Measurements from ENCODE around the gene MYH7.
"Not testable (repeated sequence)": the region's sequence is repeated elsewhere in the genome, so short reads cannot be mapped to it uniquely, and the experiment has no call there.

MYH7 gene

GRCh38 chr14:23435543-23436326 lies at the start of gene MYH7:
Gene MYH7, minus strand, starts transcription at chr14:23435660. Its CDS starts 1,928 bp downstream, at chr14:23433732.
- DNase-seq (ENCODE audit: low read depth in 2 of 2): no peak

- no peak for DNase-seq (ENCODE audit: low read depth in 2 of 2)
Measured at GRCh38 chr14:23483236-23483854, 47.9 kb upstream of the MYH7 start.

DNA sequence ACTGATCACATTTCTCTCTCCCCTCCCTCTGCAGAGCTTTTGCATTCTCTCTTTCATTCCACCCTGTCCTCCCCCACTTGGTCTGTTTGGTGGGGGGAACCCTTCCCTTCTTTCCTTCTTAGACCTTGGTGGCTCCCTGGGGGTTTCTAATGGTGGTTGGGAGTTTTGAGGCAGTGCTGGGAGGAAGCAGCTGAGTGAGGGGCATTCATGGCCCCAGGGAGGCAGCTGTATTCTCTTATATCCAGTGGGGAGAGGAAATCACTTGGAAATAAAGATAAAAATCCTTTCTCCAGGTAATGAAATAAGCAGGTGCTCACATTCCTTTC lies 47.3 kb upstream of the MYH7 start:
- no peak for DNase-seq (ENCODE audit: low read depth in 2 of 2)

DNA sequence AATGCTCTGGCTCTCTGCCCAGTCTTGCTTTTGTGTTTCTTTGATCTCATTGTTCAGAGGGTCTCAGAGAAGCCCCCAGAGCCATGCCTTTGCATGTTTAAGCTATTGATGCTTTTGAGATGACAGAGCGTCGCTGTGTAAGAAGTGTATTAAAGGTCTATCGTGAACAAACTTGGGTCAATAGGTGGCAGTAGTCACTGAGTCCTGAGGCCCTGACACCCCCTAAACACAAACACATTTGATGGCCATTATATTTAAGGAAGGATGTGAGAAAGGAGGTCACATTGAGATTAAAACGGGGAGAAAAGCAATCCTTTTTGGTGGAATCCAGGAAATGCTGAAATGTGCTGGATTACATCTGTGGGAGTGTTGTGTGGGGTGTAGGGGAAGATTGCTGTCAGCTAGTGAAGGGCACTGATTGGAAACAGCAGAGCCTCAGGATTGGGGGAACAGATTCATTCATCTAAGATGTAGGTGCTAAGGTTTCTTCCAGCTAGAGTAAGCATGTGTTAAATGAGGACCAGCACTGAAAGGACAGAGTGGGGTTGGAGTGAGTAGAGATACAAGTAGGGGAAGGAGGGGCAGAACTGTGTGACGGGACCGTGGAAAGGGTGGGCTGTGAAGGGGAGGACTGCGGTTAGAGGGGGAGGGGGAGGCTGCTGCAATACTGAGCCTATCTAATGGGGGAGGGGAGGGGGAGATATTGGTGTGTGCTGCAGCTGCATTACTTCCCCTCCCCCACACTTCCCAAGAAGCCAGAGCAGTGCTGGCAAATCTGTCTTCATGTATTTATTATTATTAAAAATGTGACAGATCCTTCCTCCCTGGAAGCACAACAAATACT lies 46.7 kb upstream of the MYH7 start:
- no peak for DNase-seq (ENCODE audit: low read depth in 2 of 2)

- no peak for DNase-seq (ENCODE audit: low read depth in 2 of 2)
Measured at GRCh38 chr14:23481362-23481970, 46.0 kb upstream of the MYH7 start.

- peak; percentile 25 to 37 for DNase-seq (ENCODE audit: low read depth in 2 of 2)
Measured at GRCh38 chr14:23478109-23478759, 42.8 kb upstream of the MYH7 start.

DNA sequence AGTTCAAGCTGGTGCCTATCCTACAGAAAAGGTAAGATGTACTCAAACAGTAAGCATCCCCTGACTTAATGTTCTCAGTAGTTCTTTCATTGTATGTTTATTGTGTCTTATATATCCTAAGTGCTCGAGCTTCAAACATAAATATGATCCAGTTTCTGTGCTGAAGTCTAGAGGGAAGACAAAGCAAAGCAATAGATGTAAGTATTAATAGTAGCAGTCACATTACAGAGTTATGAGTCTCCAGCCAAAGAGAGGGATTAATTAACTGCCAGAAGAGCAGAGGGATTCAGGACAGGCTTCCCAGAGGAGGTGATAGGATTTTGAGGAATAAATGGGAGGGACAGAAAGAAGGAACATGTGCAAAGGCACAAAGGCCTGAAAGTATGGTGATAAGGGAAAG lies 35.5 kb upstream of the MYH7 start:
- no peak for DNase-seq (ENCODE audit: low read depth in 2 of 2)

GRCh38 chr14:23469906-23470403 lies 34.5 kb upstream of the MYH7 start:
- no peak for DNase-seq (ENCODE audit: low read depth in 2 of 2)

DNA sequence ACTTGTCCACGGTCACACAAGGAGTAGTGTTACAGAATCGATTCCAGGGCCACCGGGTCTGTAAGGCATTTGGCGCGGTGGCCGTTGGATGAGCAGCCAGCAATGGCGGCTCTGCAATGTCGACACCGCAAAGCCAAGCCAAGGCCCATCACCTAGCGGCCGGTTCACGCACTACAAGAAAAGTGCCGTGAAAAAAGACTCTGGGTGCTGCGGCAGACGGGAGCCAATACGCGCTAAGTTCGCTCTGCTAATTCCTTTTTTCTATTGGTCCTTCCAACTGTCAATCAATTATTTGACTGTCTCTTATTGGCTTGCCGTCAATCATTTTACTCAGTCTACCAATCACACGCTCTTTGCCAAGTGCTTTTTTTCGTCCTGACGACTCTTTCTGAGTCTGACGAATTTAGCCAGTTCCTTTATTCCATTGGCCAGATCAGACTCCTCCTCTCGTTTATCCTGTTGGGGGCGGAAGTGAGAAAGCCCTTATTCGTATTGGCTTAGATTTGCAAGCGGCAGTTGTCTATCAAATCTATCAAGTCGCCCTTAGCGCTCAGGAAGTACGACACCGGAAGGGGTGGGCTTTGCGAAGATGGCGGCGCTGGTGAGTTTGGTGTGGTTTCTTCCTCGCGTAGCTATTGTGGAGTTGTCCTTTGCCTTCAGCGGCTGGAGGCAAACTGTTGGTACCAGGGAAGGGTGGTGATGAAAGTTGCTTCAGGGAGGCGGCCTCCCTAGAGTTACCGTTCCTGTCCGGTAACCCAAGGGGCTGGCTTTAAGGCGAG lies 33.9 kb upstream of the MYH7 start, which contains the start of gene NGDN:
Gene NGDN, plus strand, starts transcription at position 577 of the 779 bp plus-strand sequence. Its CDS starts 13 bp downstream, at position 590.
- DNase-seq (ENCODE audit: low read depth in 2 of 2): peak; percentile 100

DNA sequence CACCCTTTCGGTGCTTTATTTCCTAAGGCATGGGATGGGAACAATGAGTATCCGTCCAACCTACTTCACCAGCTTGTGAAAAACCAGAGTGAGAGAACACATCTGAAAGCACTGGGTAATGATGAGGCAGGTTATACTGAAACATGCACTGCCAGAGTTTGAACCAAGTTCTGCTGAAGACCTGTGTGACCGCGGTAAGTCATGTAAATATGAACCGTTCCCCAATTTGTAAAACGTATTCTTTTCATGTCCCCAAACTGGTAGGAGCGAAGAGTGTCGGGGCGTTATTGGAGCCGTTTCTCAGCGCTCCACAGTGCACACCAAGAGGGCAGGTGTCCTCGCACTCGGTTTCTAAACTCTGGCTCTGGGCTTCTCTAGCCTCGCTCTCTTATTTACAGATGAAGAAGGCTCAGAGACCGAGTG lies 33.3 kb upstream of the MYH7 start:
- DNase-seq (ENCODE audit: low read depth in 2 of 2): no peak

GRCh38 chr14:23465261-23465660 lies 29.8 kb upstream of the MYH7 start:
- no peak for DNase-seq (ENCODE audit: low read depth in 2 of 2)

DNA sequence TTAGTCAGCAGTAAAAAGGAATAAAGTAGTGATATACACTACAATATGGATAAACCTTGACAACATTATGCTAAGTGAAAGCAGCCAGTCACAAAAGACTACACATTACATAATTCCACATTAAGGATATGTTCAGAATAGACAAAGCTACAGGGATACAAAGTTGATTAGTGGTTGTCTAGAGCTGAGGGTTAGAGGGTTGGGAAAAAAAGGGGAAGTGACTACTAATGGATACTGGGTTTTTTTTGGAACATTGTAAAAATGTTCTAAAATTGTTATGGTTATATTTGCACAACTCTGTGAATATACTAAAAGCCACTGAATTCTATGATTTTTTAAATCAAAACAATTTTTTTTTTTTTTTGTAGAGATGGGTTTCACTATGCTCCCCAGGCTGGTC lies 29.2 kb upstream of the MYH7 start:
- DNase-seq (ENCODE audit: low read depth in 2 of 2): no peak

DNA sequence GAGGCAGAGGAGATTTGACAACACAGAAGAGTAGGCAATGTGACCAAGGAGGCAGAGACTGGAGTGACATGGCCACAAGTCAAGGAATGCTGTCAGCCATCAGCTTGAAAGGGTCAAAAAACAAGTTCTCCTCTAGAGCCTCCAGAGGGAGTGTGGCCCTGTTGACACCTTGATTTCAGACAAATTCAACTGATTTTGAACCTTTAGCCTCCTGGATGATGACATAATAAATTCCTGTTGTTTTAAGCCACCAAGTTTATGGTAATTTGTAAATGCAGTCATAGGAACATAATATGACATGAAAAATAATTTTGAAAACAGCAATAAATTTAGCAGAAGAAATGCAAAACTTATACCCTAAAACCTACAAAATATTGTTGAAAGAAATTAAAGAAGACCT lies 25.5 kb upstream of the MYH7 start:
- no peak for DNase-seq (ENCODE audit: low read depth in 2 of 2)

GRCh38 chr14:23457587-23458445 lies 22.4 kb upstream of the MYH7 start:
- no peak for DNase-seq (ENCODE audit: low read depth in 2 of 2)

DNA sequence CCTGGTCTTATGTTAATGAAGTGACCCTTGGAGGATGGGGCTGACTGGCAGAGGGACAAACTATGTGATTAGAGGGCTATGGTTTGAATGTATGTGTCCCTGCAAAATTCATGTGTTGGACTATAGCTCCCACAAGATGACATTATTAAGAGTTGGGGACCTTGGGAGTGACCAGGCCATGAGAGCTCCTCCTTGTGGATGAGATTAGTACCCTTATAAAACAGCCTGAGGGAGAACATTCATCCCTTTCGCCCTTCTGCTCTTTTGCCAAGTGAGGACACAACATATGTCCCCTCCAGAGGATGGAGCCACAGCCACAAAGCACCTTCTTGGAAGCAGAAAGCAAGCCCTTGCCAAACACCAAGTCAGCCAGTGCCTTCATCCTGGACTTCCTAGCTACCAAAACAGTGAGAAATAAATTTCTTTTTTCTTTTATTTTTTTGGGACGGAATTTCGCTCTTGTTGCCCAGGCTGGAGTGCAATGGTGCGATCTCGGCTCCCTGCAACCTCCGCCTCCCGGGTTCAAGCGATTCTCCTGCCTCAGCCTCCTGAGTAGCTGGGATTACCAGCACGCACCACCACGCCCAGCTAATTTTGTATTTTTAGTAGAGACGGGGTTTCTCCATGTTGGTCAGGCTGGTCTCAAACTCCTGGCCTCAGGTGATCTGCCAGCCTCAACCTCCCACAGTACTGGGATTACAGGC lies 21.6 kb upstream of the MYH7 start:
- not testable (repeated sequence) for DNase-seq (ENCODE audit: low read depth in 2 of 2)

- no peak for DNase-seq (ENCODE audit: low read depth in 2 of 2)
Measured at GRCh38 chr14:23454445-23454856, 19.0 kb upstream of the MYH7 start.

DNA sequence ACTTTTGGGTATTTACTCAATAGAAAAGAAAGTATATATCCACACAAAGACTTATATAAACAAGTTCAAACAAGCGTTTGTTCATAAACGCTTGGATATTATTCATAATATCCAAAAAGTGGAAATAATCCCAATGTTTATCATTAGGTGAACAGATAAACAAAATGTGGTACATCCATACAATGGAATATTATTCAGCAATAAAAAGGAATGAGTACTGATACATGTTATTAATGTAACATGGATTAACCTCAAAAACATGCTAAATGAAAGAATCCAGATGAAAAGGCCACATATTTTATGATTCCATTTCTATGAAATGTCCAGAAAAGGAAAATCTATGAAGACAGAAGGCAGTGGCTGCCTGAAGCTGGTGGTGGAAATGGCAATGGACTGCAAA lies 16.8 kb upstream of the MYH7 start:
- DNase-seq (ENCODE audit: low read depth in 2 of 2): no peak

- DNase-seq (ENCODE audit: low read depth in 2 of 2): no peak
Measured at GRCh38 chr14:23450379-23450778, 14.9 kb upstream of the MYH7 start.

- no peak for DNase-seq (ENCODE audit: low read depth in 2 of 2)
Measured at GRCh38 chr14:23449314-23449713, 13.9 kb upstream of the MYH7 start.
